Stimulated activated CD8-positive, alpha-beta memory T cell treated with anti-CD3 and anti-CD28 coated beads, Interleukin-2, amount 100 ng/mL, for 1 hour (primary cell): ENCODE data around the gene SEMA5A.

Source experiments
- DNase-seq, 2 donors: peaks; one replicate each; pipeline ENCODE4 v3.0.0-alpha.2; 2020; ENCODE audit warnings: low read depth in 2 of 2

The SEMA5A gene

DNA sequence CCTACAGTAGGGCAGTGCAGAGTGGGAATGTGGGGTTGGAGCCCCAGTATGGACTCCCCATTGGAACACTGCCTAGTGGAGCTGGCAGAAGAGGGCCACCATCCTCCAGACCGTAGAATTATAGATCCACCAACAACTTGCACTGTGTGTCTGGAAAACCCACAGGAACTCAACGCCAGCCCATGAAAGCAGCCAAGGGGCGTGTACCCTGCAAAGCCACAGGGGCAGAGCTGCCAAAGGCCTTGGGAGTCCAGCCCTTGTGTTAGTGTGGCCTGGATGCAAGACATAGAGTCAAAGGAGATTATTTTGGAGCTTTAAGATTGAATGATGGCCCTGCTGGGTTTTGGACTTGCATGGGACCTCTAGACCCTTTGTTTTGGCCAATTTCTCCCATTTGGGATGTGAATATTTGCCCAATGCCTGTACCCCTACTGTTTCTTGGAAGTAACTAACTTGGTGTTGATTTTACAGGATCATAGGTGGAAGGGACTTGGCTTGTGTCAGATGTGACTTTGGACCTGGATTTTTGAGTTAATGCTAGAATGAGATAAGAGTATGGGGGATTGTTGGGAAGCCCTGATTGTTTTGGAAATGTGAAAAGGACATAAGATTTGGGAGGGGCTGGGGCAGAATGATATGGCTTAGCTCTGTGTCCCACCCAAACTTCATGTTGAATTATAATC, 266.8 kb downstream of the SEMA5A start:
- DNase-seq, result no peak

DNA sequence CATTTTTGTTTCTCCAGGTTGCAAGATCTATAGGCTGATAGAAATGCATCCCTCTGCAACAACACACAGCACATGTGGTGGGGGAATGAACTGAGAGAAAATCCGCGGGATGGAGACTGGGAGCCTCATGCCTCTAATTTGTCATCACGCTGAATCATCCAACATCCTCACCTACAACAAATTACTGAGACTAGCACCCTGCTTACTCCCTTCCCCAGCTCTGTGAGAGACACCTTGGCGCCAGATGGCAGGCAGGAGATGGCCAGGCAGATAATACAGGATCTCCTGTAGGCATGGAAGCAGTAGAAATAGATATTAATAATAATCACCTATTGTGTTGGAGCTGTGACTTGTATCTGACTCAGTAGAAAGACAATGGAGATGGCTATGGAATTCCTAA, 276.9 kb downstream of the SEMA5A start:
- DNase-seq, result no peak

DNA sequence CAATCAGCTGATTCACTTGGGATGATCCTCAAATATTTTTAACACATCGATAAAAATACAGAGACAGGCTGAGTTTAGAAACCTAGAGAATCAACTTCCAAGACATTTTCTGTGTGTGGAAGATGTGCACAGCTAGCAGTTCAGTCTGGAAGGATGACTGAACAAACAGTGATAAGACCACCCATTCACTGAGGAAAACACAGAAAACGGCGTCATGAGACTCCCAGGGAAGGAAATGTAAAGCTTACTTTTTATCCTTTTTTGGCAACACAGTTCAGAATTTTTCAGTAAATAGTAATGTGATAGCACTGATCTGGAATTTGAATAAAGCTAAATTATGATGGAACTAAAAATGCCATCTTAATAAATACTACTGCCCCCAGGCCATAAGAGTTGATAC, 277.6 kb downstream of the SEMA5A start:
- DNase-seq, result no peak

GRCh38 chr5:9265441-9266287, 280.2 kb downstream of the SEMA5A start:
- no peak for DNase-seq

- no peak for DNase-seq
Measured at GRCh38 chr5:9264301-9264700, 281.6 kb downstream of the SEMA5A start.

GRCh38 chr5:9263656-9264055, 282.2 kb downstream of the SEMA5A start:
- no peak for DNase-seq

DNA sequence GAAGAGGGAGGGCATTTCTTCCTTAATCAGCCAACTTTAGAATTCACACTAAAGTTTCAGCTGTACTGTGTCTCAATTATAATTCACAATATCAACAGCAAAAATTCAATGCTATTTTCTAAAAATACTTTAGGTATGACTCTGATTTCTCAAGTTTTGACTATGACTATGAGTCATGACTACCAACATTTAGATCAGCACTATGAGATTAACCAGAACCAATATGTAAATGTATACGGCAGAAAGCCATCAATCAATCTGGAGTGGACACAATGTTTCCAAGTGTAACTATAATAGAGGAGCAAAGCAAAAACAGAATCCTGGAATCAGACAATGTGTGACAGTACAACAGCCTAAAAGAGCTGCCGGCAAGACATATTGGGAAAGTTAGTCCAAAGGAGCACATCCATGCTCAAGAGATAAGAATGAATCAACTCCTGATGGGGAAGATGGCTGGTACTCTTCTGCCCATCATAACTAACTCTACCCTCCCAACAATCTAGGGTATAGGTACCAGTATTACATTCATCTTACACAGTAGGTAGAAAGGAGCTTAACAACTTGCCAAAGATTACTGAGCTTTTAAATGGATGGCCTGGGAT, 294.4 kb downstream of the SEMA5A start:
- no peak for DNase-seq

GRCh38 chr5:9249231-9249630, 296.6 kb downstream of the SEMA5A start:
- DNase-seq, result no peak

GRCh38 chr5:9245071-9245470, 300.8 kb downstream of the SEMA5A start:
- DNase-seq, result no peak

DNA sequence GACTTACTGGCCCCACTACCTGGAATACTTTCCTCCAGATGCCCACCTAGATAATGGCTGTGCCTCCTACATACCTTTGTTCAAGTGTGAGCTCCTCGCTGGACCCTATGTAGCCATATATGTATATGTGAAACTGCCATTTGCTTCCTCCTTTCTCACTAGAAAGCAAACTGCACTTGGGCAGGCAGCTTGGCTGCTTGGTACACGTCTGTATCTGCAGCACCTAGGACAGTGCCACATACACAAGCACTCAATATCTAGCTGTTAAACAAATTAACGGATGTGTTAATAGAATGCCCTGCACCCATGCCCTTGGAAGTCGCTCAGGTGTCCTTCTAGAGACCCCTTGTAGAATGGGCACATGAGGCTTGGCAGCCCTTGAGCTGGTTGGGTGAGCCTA, 301.5 kb downstream of the SEMA5A start:
- DNase-seq, result no peak

DNA sequence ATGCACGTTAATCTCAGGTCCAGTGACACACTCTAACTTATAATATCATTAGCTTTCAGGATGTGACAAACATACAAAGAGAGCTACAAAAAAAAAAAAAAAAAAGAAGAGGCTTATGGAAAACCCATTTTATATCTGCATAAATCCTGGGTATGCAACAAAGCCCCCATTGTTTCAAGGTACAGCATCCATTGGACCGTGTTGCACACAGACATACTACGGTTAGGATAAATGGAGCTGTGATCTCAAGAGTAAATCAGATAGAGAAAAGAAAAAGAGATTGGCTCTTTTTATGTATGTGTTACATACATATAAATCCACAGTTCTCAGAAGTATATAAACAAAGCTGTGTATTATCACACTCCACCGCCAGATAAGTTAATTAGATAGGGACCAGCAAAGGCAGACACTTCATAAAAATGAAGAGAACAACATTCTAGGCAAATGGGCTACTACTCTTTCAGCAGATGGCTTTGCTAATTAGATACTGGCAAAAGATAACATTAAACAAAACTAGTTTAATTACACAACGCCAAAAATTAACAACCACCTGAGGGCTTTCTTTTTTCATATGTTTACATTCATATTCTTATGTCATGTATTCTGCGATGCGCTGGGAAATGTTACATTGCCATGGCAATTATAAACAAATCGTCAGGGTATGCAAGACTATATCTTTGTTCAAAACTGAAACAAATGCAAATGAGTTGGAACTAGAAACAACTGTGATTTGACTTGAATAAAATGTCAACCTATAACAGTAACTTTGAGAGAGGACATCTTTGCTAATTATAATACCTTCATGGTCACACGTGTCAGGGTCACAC, 304.2 kb downstream of the SEMA5A start:
- no peak for DNase-seq

DNA sequence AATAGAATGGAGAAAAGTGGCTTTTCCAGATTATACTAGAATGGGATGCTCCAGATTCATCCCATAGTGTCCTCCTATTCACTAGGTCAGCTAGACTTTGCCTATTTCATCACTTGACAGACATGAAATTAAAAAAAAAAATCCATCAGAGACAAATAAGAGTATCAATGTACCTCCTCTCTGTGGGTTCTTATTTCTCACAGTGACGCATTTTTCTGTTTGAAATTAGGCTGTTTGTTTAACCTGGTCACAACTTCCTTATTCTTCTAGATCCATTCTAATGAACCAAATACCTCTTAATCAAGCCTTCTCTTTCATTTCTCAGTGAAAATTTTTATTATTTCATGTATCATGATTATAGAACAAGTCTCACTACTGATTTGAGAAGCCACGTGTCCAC, 305.4 kb downstream of the SEMA5A start:
- no peak for DNase-seq

DNA sequence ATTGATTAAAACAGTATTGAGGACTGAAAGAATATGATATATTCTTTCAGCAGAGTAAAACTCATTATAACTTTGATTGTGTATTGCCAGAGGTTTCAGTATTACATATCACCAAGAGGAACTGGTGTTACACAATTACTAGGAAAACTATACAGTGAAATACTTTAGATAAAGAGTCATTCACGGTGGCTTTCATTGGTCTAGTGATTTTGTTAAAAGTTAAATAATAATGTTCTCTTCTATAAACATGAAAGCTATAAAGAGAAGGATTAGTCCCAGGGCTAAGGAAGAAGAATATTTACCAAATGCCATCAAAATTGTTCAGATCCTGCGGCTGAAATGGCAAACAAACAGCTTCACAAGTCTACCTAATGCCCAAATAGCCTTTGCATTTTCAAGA, 306.2 kb downstream of the SEMA5A start:
- DNase-seq, result no peak

GRCh38 chr5:9239071-9239470, 306.8 kb downstream of the SEMA5A start:
- no peak for DNase-seq

GRCh38 chr5:9233712-9234111, 312.2 kb downstream of the SEMA5A start:
- DNase-seq, result no peak

DNA sequence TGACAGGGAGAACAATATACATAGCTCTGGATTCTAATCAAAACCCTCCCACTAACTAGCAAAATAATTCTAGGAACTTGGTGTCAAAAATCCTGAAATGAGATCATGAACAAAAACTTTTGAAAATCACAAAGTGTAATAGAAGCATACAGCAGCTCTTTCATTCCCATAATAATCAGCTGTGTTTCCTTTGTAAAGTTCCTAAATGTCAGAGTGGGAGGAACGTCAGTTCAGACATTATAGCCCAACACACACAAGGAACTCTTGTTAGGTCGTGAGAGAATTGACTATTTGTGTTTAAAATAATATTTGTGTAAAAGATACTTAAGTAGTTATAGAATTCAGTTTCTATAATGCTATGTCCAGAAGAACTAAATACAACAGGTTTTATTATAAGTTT, 312.8 kb downstream of the SEMA5A start:
- DNase-seq, result no peak

- DNase-seq, result no peak
Measured at GRCh38 chr5:9231842-9232241, 314.0 kb downstream of the SEMA5A start.

DNA sequence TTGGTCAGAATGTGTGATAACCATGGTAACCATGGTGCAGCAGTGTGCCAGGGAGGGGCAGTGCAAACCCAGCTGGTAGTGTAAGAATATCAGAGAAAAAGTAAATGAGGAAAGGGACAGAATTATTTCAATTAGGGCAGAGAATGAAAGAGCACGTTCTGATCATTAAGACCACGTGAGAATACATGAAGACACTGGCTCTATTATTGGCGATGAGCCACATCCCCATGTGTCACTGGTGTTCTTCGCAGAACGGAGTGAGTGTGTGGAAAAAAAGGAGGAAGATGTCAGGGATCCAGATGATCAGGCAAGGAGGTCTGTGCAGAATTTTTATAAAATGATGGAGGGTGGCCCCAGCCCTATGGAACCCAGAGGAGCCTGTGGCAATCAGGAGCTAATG, 315.5 kb downstream of the SEMA5A start:
- no peak for DNase-seq

DNA sequence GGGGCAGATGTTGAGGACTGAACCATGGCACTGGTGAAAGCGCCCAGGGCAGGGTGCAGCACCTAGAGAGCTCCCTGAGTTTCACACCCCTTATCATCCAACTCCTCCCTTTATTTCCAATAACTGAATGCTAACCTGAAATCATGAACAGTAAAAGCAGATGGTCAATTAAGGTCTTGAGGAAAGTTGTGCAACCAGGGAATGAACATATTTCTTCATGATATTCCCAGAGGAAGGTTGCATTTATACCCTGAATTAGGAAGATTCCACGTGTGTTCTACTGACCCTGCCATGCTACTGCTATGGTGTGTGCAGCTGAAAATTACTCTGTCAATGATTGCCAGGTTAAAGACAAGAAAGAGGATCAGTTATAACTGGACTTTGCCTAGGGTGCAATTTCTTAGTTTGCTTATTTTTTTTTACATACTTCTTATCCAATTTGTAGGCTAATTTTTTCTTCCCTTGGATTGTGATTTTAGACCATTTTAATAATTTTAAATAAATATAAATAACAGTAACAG, 319.8 kb downstream of the SEMA5A start:
- no peak for DNase-seq

- no peak for DNase-seq
Measured at GRCh38 chr5:9222054-9222976, 323.6 kb downstream of the SEMA5A start.

- DNase-seq, result no peak
Measured at GRCh38 chr5:9218358-9218757, 327.5 kb downstream of the SEMA5A start.
